Fibroblast of pulmonary artery (primary cell): ENCODE data around the gene SLC43A1.

ENCODE experiments used
- DNase-seq: peaks from one replicate; pipeline ENCODE4 v3.0.0-alpha.2; 2010; ENCODE audit warnings: low read depth
- H3K4me3 ChIP-seq: replicated peaks from 2 replicates; pipeline ENCODE4 v1.5.1; 2011; ENCODE audit warnings: low read depth, mild to moderate bottlenecking, control low read depth, low read length, moderate library complexity
- TF ChIP-seq, protein P1 (sequence below): IDR thresholded peaks from 2 replicates; pipeline ENCODE4 v1.5.1; 2011; ENCODE audit warnings: mild to moderate bottlenecking, control low read depth, low read length, inconsistent platforms; ENCODE audit errors: missing control alignments

The SLC43A1 gene

DNA sequence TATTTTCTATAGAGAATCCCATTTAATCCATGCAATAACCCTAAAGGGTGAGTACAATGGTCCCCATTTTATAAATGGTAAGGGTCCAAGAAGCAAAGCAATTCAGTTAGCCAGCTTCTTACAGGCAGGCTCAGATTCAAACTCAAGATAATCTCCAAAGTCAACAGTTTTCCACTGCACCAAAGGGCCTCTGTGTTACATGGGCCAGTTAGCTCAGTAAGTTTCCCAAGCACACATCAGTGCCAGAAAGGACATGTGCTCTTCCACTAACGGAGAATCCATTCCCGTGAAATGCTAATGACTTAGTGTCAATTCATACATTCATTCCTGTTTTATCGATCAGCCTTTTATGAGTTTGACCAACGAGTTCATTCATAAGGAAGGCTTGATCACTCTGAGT is 11.0 kb downstream of the SLC43A1 start:
- DNase-seq = no peak
- TF ChIP-seq, protein P1, sequence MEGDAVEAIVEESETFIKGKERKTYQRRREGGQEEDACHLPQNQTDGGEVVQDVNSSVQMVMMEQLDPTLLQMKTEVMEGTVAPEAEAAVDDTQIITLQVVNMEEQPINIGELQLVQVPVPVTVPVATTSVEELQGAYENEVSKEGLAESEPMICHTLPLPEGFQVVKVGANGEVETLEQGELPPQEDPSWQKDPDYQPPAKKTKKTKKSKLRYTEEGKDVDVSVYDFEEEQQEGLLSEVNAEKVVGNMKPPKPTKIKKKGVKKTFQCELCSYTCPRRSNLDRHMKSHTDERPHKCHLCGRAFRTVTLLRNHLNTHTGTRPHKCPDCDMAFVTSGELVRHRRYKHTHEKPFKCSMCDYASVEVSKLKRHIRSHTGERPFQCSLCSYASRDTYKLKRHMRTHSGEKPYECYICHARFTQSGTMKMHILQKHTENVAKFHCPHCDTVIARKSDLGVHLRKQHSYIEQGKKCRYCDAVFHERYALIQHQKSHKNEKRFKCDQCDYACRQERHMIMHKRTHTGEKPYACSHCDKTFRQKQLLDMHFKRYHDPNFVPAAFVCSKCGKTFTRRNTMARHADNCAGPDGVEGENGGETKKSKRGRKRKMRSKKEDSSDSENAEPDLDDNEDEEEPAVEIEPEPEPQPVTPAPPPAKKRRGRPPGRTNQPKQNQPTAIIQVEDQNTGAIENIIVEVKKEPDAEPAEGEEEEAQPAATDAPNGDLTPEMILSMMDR = no peak
- H3K4me3 ChIP-seq = no peak overlapping the region

DNA sequence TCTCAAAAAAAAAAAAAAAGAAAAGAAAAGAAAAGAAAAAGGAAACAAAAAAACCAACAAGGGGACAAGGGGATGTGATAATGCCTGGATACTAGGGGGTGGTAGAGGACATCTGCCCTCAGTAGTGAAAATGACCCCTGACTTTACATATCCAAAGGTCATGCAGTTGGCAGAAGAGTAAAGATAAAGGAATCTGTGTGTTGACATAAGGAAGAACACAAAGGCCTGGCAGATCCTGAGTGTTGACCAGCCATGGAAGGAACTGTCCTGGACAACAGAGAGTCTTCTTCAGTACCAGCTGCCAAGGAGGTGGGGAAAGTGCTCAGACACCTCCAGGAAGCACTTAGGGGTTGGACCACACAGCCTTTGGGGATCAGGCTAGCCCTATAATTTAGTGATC is 12.6 kb downstream of the SLC43A1 start:
- no peak overlapping the region for H3K4me3 ChIP-seq
- TF ChIP-seq, protein P1 = no peak
- no peak for DNase-seq

DNA sequence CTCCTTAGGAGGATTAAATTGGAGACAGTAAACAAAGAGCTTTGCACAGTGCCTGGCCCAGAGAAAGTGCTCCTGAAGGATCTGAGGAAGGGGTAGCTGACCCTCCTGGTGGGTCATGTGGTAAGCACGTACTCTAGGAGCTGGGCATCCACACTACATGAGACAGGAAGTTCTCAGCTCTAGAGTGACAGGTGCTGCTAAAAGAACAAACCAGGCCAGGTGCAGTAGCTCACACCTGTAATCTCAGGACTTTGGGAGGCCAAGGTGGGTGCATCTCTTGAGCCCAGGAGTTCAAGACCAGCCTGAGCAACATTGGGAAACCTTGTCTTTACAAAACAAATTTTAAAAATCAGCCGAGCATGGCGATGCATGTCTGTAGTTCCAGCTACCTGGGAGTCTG is 13.1 kb downstream of the SLC43A1 start:
- H3K4me3 ChIP-seq = no peak overlapping the region
- DNase-seq = no peak
- TF ChIP-seq, protein P1 = no peak

DNA sequence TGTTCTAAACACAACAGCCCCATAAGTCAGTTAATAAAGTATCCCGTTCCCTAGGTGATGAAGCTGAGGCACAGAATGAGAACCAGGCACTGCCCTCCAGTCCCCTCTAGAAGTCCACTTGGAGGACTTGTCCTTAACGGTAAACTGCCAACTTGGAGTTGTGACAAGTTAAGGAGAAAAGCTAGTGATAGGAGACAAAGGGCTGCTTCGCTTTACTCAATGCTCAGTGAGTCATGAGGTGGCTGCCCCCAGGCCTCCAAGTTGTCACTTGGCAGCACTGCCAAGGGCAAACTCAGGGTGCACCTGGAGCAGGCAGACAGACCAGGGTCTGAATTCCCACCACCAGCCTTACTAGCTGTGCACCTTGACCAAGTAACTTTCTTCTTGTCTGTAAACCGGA is 13.5 kb downstream of the SLC43A1 start:
- no peak overlapping the region for H3K4me3 ChIP-seq

DNA sequence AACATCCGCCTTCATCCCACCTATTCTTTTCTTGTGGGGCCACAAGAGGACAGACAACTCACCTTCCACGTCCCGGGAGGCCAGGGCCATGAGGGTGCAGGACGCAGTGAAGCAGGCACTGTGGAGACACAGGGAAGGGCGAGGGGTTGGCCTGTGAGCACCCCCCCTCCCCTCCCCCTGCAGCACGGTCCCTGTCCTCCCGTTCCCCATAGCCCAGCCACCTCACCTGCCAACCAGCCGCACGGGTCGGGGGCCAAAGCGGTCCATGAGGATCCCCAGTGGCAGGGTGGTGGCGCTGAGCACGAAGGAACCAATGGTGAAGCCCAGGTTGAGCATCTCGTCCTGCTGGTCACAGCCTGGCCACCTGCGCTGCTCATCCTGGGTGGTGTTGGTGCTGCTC is 14.6 kb downstream of the SLC43A1 start:
- H3K4me3 ChIP-seq = no peak overlapping the region
- TF ChIP-seq, protein P1 = no peak
- DNase-seq = no peak

More for the DNA sequence above, 13.5 kb downstream of the SLC43A1 start:
- TF ChIP-seq, protein P1 = no peak
- DNase-seq = peak; percentile 18

DNA sequence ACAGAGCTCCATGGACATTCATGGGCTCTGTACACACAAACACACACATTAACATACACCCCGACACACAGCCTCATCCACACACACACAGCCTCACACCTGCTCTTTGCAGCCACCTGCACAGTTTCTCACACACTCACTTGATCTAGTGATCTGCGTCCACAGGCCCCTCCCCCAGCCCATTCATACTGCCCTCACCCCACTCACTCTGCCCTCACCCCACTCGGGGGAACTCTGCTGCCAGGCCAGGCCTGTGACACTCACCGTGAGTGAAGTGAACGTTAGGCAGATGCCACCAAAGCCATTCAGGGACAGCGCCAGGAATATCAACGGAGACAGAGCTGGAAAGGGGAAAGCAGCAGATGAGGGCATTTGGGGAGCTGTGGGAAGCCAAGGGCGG is 15.0 kb downstream of the SLC43A1 start:
- TF ChIP-seq, protein P1 = no peak
- no peak for DNase-seq
- H3K4me3 ChIP-seq = no peak overlapping the region

DNA sequence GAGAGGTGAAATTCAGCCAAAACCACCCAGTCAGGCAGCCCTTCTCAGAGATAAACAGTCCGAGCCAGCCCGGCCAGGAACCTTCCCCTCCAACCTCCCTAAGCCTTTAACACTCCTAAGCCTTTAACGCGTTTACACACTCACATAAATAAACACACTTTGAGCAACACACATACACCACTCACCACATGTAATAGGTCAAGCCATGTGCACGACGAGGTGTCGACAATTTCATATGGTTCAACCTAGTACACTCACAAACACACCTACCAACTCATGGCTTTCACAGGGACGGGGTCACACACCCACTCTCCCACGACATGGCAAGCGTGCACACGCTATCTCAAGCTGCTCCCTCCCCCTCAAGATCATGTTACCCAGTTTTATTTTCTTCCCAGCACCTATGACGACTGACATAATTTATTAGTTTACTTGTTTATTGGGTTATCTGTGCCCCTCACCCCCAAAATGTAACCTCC is 15.5 kb downstream of the SLC43A1 start:
- TF ChIP-seq, protein P1 = no peak
- DNase-seq = no peak
- peak overlapping the region; percentile 36 for H3K4me3 ChIP-seq
